Central memory CD8-positive, alpha-beta T cell (primary cell): ENCODE results near the gene ATP6V1B1.

ENCODE experiments used
- ATAC-seq: fragments of 150-1000 bp; cut with Tn5 transposase; replicated peaks from 2 replicates; pipeline ENCODE4 v1.10.0; 2022; ENCODE audit warnings: mild to moderate bottlenecking, moderate FRiP score, moderate number of reproducible peaks; ENCODE audit not compliant: poor library complexity, severe bottlenecking; ENCODE audit errors: extremely low read depth
- DNase-seq, 2 donors: peaks; one replicate each; pipeline ENCODE4 v3.0.0; 2021; ENCODE audit warnings: low spot score in 2 of 2
- H3K27ac Mint-ChIP-seq: one replicate; pipeline ENCODE4 v1.8.0; 2022; ENCODE audit warnings: low read depth, mild to moderate bottlenecking, moderate library complexity, mixed read lengths
- H3K27me3 Mint-ChIP-seq: one replicate; pipeline ENCODE4 v1.8.0; 2022; ENCODE audit warnings: mixed read lengths
- H3K36me3 Mint-ChIP-seq: one replicate; pipeline ENCODE4 v1.8.0; 2022; ENCODE audit warnings: mild to moderate bottlenecking, moderate library complexity, mixed read lengths; ENCODE audit not compliant: insufficient read depth
- H3K4me1 Mint-ChIP-seq: one replicate; pipeline ENCODE4 v1.8.0; 2022; ENCODE audit warnings: mixed read lengths
- H3K4me3 Mint-ChIP-seq: one replicate; pipeline ENCODE4 v1.8.0; 2022; ENCODE audit warnings: mild to moderate bottlenecking, moderate library complexity, mixed read lengths
- H3K9me3 Mint-ChIP-seq: one replicate; pipeline ENCODE4 v1.8.0; 2022; ENCODE audit warnings: mixed read lengths

Gene ATP6V1B1

GRCh38 chr2:70904371-70905216 lies 31.1 kb upstream of the ATP6V1B1 start:
- peaks cover 93% of the 10 kb centered on the region for H3K27me3 Mint-ChIP-seq
- H3K4me1 Mint-ChIP-seq, result peaks cover 26% of the 10 kb centered on the region
- no peaks in the 10 kb centered on the region for H3K9me3 Mint-ChIP-seq
- H3K4me3 Mint-ChIP-seq, result no peak overlapping the region
- peaks cover 2% of the 10 kb centered on the region for H3K36me3 Mint-ChIP-seq
- DNase-seq, result no peak
- H3K27ac Mint-ChIP-seq, result no peak overlapping the region
- no peak for ATAC-seq

DNA sequence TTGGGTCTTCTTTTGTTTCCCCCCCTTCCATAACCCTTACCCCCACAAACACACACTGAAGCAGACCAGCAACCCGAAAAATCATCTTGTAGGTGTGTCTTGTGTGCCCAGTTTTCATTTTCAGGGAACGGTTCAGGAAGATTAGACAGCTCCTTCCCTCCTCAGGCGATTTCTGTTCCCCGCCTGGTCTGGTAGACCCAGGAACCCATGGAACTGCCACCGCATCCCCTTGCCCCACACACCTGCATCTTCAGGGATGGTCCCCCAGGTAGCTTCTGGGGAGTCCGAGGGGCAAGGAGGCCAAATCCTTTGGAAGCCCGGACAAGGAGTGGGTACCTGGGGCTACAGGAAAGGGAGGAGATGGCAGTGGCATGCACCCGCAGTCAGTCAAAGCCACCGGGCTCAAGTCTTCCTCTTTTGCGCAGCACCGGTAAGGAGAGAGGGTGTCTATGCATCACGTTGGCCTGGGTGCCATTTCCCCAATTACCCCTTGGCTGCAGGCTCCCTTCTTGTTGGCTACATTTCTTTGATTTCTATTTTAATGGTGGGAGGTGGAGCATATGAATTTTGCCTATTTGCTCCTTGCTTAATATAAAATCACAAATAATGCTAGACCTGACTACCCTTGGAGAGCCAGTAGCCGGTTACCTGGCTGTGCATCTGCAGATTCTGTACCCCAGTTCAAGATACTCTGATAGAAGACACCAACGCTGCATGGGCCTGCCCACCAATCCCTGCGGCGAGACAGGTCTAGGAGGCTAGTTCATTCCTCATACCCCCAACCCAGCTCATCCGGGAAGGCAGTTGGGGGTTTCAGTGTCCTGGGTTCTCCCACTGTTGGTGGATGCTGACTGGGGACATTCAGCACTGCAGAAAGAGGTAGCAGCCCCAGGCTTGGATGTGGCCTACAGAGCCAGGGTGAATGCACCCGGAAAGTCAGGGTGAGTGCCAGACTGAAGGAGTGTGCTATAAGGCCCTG lies 30.0 kb upstream of the ATP6V1B1 start:
- Mint-ChIP-seq H3K4me3 (no peak overlapping the region), H3K9me3 (no peaks in the 10 kb centered on the region), H3K27me3 (peaks cover 82% of the 10 kb centered on the region), H3K27ac (no peak overlapping the region), H3K4me1 (peaks cover 18% of the 10 kb centered on the region), H3K36me3 (peaks cover 2% of the 10 kb centered on the region)
- ATAC-seq, result no peak
- DNase-seq, result no peak

- Mint-ChIP-seq H3K27ac (no peak overlapping the region), H3K4me3 (no peak overlapping the region)
- no peak for ATAC-seq
Observed at GRCh38 chr2:70906439-70907005, 29.2 kb upstream of the ATP6V1B1 start.

DNA sequence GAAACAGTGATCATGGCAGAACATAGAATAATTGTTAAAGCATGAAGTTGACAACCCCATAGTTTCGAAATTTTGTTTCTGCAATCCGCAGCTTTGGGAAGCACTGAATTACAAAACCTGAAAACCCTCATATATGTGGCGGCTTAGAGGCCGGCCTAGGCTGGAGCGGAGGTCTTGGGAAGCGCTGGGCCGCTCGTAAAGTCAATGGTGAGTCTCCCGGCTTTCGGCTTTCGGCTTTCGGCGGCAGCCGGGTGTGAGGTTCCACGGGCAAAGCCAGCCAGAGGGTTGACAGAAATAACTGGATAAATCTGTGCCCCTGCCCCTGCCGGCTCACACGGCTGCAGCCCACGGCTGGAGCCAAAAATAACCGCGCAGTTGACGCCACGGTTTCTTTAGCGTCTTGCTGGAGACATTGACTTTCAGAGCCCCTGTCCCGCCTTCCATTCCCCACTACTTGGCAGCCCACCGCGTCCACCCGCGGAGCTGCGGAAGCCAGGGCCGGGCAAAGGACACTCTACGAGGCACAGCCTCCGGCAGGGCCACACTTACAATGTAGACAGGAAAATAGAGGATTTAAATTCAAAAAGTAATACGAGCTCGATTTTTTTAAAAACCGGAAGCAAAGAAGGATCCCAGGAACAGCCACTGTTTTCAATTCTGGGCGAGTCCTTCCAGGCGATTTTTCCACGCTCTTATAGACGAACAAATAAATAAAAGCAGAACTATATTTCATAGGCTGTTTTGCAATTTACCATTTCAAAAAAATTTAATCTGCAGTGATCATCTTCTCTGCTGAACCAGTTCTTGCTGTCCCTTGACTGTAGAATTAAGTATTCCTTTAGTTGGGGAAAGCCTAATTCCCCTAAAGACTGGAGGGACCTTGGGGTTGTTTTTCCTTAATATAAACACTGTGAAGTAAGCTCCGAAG lies 28.3 kb upstream of the ATP6V1B1 start:
- Mint-ChIP-seq H3K9me3 (no peaks in the 10 kb centered on the region), H3K27ac (no peak overlapping the region), H3K4me3 (peak overlapping the region; percentile 19), H3K27me3 (peaks cover 82% of the 10 kb centered on the region), H3K4me1 (peaks cover 8% of the 10 kb centered on the region), H3K36me3 (no peaks in the 10 kb centered on the region)
- no peak for ATAC-seq
- DNase-seq, result no peak

More at GRCh38 chr2:70906439-70907005, 29.2 kb upstream of the ATP6V1B1 start:
- Mint-ChIP-seq H3K4me1 (peaks cover 11% of the 10 kb centered on the region), H3K9me3 (no peaks in the 10 kb centered on the region), H3K36me3 (no peaks in the 10 kb centered on the region), H3K27me3 (peaks cover 82% of the 10 kb centered on the region)
- no peak for DNase-seq

GRCh38 chr2:70916291-70916690 lies 19.4 kb upstream of the ATP6V1B1 start:
- H3K4me1 Mint-ChIP-seq, result no peaks in the 10 kb centered on the region
- H3K27me3 Mint-ChIP-seq, result peaks cover 41% of the 10 kb centered on the region
- no peak overlapping the region for H3K4me3 Mint-ChIP-seq
- H3K27ac Mint-ChIP-seq, result no peak overlapping the region
- ATAC-seq (no peak), DNase-seq (no peak)
- no peaks in the 10 kb centered on the region for H3K9me3 Mint-ChIP-seq
- H3K36me3 Mint-ChIP-seq, result no peaks in the 10 kb centered on the region

DNA sequence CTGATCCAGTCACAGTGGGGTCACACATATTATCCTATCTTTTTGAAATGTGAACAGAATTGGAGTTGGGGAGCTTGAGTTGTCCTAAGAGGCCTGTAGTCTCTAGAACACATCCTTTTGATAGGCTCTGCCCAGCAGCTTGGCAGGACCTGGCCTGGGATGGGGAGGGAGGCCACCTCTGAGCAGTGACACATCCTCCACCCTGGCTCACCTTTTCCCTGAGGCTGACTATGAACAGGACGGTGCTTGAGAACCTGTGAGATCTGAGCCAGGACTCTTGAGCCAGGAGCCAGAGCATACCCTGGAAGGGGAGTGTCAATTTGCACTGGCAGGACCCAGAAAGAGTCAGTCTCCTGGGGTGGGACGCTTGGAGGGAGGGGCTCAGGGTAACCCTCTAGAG lies 17.7 kb upstream of the ATP6V1B1 start:
- Mint-ChIP-seq H3K4me1 (no peaks in the 10 kb centered on the region), H3K27ac (no peak overlapping the region), H3K27me3 (peaks cover 24% of the 10 kb centered on the region), H3K36me3 (no peaks in the 10 kb centered on the region), H3K4me3 (no peak overlapping the region), H3K9me3 (no peaks in the 10 kb centered on the region)
- DNase-seq (no peak), ATAC-seq (no peak)

GRCh38 chr2:70919672-70920366 lies 15.9 kb upstream of the ATP6V1B1 start:
- Mint-ChIP-seq H3K9me3 (no peaks in the 10 kb centered on the region), H3K36me3 (no peaks in the 10 kb centered on the region), H3K27ac (no peak overlapping the region), H3K4me1 (no peaks in the 10 kb centered on the region), H3K4me3 (no peak overlapping the region), H3K27me3 (peaks cover 24% of the 10 kb centered on the region)
- DNase-seq (peak; percentile 53 to 67), ATAC-seq (peak; percentile 46)

GRCh38 chr2:70920367-70920715 lies 15.4 kb upstream of the ATP6V1B1 start:
- Mint-ChIP-seq H3K27ac (no peak overlapping the region), H3K4me3 (no peak overlapping the region), H3K9me3 (no peaks in the 10 kb centered on the region), H3K36me3 (no peaks in the 10 kb centered on the region), H3K4me1 (no peaks in the 10 kb centered on the region), H3K27me3 (peaks cover 24% of the 10 kb centered on the region)
- ATAC-seq (no peak), DNase-seq (no peak)

- H3K4me3 Mint-ChIP-seq, result no peak overlapping the region
- H3K4me1 Mint-ChIP-seq, result no peaks in the 10 kb centered on the region
- peaks cover 2% of the 10 kb centered on the region for H3K36me3 Mint-ChIP-seq
- DNase-seq, result no peak
- ATAC-seq, result no peak
- H3K27me3 Mint-ChIP-seq, result peaks cover 24% of the 10 kb centered on the region
- H3K9me3 Mint-ChIP-seq, result no peaks in the 10 kb centered on the region
- H3K27ac Mint-ChIP-seq, result no peak overlapping the region
Observed at GRCh38 chr2:70921031-70921430, 14.7 kb upstream of the ATP6V1B1 start.

DNA sequence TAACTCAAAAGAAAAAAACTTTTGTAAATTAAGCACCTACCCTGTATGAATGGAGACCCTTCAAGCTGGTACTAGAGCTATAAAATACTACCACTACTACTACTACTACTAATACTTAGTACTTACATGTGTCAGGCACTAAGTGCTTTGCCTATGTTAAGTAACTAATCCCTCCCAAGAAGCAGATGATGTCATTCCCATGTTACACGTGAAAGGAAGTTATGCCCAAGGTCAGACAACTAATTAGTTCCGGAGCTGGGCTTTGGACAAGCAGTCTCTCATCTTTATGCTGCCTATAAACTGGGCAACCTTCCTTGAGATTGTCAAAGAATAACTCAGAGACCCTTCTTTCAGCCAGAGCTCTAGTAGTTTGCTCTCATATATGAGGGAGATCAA lies 13.9 kb upstream of the ATP6V1B1 start:
- Mint-ChIP-seq H3K36me3 (peaks cover 2% of the 10 kb centered on the region), H3K4me1 (no peaks in the 10 kb centered on the region), H3K27me3 (peaks cover 17% of the 10 kb centered on the region), H3K27ac (no peak overlapping the region), H3K9me3 (no peaks in the 10 kb centered on the region), H3K4me3 (no peak overlapping the region)
- DNase-seq (no peak), ATAC-seq (no peak)
